GM21825 (cell line): Measurements from ENCODE around the gene CELSR1.

Experiments
- ATAC-seq: cut with Tn5 transposase; IDR thresholded peaks from one replicate; pipeline ENCODE4 v1.9.1; 2021; ENCODE audit warnings: mild to moderate bottlenecking, moderate library complexity; ENCODE audit not compliant: unreplicated experiment

The CELSR1 gene

DNA sequence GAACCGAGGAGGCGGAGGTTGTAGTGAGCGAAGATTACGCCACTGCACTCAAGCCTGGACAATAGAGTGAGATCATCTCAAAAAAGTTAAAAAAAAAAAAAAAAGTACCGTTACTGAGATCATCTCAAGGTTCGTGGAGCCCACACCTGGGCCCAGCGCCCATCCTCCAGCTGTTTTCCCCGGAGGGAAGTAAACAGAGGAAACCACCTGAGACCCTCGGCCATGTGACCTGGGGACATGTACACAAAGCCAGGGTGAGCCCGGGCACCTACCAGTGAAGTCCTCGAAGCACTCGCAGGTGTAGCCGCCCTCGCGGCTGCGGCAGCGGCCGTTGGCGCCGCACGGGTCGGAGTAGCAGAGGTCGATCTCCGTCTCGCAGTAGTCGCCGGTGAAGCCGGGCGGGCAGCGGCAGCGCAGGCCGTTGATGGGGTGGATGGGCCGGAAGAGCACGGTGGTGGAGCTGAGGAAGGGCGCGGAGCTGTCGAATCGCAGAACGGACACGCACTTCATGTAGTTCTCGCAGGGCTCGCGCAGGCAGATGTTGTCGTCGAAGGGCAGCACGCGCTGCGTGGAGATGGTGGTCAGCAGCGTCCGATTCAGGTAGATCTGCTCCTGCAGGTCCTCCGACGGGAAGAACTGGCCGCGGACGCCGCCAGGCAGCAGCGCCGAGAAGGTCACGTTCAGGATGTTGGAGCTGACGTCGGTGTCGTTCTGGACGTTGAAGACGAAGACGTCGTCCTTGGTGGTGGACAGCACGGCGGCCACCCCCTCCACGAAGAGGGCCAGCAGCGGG is 73.8 kb downstream of the CELSR1 start:
- ATAC-seq = no peak

DNA sequence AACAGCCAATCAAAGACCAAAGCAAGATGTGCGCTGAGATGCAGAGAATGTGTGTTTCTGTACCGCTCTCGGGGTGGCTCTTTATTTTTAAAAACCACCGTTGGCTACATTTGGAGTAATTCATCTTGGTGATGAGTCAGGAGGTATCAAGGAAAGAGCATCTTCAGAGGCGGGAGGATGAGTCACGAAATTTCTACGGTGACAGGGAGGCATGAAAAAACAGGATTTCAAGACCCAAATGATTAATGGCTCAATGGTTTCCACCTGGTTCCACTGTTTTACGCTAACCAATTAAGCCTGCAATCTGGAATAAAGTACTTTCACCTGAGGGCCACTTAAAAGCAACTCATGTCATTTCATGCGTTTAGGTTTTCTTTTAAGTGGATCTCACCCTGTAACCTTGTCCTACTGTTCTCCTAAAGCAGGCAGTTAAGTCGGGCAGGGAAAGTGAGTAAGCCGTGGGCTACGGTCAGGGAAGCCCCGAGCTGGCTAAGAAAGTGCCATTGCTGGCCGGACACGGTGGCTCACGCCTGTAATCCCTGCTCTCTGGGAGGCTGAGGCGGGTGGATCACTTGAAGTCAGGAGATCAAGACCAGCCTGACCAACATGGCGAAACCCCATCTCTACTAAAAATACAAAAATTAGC is 74.6 kb downstream of the CELSR1 start:
- ATAC-seq = no peak

DNA sequence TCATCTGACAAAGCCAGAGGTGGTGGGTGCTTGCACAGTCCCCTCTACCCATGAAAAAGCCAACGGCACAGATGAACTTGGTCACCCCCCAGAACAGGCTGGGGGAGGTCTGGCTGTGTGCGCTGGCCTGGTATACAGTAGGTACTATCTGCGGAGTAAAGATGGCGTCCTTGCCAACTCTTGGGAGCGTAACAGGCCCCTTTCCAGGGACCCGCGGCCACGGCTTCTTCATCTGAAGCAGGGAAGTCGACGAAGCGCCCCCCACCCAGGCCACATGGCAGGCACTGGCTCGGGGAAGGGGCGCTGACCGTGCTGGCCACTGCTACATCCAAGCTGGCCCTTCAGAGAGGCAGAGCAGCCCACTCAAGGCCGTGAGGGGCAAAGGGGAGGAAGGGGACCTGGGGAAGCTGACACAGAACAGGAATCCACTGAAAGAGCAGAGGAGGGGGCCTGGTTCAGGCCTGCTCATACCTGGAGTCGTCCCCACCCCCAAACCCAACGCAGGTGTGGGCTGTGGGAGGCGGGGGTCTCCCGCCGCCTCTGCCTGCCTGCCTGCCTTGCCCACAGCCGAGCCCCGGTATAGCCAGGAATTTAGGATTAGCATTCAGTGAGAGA is 75.7 kb downstream of the CELSR1 start:
- no peak for ATAC-seq

DNA sequence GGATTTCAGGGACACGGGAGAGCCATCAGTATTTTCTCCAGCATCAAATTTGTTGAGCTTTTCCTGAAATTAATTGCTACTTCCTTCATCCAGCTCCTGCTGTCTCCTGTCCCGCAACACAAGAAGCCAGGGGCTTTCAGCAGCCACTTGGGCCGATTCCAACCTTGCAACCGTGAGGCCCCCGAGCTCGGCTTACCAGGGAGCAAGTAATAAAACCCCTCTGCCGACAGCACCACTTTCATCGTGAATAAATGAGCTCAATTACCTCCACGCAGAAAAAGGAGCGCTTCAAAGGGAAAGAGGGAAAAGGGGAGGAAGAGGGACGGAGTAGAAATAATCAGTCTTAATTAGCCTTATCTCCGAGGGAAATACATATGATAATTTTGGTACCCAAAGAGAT is 76.6 kb downstream of the CELSR1 start:
- no peak for ATAC-seq

DNA sequence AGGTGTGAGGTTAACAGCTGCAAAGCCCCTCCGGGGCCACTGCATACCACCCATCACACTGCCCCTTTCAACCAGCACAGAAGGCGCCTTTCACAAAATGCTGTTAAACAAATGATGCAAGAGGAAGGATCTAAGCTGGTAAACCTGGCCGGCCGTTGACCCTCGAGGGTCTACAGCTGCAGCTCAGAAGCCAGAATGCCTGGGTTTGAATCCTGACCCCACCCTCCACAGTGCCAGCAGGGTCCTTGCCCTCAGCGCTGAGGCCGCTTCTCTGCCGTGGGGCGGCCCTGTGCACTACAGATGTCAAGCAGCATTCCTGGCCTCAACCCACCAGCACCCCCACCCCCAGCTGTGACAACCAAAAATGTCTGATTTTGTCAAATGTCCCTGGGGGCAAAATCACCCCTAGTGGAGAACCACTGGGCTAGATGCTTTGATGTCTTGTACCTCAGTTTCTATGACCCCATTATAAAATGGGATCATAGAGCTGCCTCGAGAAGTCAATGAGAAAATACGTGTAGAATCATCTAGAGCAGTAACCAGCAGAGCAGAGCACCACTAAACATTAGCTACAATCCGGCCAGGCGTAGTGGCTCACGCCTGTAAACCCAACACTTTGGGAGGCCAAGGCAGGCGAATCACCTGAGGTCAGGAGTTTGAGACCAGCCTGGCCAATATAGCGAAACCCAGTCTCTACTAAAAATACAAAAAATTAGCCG is 77.9 kb downstream of the CELSR1 start:
- no peak for ATAC-seq

DNA sequence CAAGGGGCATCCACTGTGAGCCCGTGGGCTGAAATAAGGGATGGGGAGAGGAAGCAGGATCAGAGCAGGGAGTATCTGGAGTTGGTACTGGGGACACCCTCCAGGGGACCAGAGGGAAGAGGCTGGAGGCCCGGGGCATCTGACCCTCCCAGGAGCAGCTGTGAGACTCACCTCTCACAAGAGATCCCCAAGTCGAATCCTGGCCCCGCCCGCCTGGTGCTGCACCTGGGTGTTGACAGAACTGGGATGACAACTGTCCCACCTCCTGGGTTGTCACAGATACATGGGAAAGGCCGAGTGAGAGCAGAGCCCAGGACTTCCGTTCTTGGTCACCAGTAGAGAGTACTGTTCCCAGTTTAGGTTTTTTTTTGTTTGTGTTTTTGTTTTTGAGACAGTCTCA is 78.9 kb downstream of the CELSR1 start:
- ATAC-seq = no peak

DNA sequence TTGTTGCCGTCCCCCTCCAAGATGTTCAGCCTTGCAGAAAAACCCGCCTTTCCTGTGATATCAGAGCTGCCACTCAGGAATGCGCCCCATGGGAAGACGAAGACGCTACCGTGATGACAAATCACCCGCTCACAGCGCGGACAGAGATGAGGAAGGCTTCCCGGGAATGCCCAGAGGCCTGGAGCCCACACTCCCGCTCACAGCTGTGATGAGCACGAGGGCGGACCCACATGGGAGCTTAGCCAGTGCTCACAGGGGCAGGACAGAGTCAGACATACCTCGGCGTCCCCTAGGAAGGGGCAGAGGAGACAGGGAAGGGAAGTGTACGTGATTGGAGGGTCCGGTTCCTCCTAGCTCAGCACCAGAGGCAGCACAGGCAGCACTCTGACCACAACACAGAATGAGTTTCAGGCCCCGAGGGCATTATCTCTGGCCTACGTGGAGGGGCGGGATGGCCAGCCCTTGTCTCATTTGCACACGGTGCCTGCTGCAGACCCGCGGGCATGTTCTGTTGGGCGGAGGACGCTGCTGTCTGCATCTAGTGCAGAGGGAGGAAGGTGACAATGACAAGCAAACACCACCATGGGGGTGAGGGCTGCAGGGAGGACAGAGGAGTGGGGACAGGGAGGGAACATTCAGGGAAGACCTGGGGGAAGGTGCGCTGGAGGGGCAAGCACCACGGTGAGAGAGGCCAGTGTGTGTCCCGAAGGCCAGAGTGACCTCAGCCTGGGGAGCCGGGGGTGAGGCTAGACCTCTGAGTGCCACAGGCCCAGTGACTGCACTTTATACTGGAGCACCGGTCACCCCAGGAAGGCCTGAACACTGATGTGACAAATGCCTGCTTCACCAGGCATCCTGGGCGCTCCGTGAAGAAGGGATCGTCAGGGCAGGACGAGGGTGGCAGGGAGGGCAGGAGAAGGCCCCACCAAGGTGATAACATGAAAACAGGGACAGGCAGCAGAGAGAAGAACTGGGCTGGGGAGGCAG is 79.6 kb downstream of the CELSR1 start:
- ATAC-seq = no peak

DNA sequence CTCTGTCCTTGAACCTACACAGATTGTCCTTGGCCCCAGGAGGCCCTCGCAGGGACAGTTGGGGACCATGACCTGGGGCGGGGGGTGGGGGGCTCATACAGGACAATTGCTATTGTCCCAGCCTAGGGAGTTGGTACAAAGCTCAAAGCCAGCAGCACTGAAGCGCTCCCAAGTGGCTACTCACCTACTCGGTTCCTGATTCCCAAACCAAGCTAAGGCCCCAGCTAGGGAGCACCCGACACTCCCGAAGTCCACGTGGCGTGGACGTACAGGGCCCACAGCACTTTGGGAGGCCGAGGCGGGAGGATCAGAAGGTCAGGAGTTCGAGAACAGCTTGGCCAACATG is 80.6 kb downstream of the CELSR1 start:
- no peak for ATAC-seq

DNA sequence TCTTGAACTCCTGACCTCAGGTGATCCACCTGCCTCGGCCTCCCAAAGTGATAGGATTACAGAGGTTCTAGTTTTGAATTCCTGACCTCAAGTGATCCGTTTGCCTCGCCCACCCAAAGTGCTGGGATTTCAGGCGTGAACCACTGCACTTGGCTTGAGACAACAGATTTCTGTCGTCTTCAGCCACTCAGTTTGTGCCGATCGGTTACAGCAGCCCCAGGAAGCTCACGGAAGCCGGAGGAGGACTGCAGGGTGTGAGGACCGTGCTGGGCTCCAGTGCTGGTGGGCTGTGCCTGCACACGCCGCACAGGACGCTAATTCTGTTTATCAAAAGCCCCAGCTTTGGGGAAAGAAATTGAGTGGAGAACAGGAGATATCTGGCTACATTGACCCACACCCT is 82.0 kb downstream of the CELSR1 start:
- ATAC-seq = no peak

DNA sequence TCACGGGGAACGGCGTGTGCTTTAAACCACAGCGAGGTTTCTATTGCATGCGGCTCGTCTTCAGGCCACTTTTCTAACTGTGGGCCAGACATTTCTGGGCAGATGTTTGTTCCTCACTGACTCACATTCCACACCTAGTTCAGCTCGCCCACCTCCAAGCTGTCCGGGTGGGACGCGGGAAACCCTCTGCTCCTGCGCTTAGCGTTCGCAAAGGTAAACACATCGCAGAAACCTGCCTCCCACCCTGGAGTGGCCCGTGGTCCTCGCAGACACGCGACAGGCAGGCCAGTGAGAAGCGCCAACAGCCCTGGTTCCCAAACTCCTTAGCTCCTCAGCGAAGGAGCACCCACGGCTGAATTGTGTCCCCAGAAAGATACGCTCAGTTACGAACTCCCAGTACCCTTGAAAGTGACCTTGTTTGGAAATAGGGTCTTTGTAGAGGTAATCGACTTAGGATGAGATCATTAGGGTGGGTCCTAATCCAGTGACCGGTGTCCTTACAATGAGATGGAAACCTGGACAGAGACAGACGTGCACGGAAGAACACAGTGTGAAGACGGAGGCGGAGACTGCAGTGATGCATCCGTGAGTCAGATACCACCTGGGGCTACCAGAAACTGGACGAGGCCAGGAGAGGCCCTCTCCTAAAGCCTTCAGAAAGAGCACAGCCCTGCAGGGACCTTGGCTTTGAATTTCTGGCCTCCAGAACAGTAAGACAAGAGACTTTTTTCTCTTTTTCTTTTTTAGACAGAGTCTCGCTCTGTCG is 82.7 kb downstream of the CELSR1 start:
- ATAC-seq = no peak

DNA sequence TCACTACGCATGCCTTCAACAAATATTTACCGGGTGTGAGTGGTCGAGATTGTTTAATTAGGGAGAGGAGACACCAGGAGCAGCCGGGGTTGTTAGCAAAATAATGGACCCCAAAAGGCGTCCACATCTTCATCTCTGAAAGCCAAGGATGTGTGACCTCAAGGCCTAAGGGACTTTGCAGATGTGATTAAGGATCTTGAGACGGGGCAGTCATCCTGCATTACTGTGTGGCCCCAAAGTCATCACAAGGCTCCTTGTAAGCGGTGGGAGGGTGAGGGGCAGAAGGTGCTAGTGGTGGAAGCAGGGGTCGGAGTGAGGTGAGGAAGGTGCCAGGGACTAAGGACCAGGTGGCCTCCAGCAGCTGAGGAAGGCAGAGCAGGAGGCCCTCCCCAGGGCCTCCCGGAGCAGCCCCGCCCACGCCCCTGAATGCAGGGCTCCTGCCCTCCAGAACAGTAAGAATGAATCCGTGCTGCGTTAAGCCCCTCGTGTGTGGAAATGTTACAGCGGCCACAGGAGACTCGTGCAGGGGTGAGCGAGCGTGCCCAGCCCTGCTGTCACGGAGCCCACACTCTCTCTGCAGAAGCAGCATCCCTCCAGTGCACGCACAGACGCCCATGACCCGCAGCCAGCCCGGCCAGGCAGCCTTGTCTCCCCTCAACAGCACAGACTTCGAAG is 83.5 kb downstream of the CELSR1 start:
- ATAC-seq = no peak

DNA sequence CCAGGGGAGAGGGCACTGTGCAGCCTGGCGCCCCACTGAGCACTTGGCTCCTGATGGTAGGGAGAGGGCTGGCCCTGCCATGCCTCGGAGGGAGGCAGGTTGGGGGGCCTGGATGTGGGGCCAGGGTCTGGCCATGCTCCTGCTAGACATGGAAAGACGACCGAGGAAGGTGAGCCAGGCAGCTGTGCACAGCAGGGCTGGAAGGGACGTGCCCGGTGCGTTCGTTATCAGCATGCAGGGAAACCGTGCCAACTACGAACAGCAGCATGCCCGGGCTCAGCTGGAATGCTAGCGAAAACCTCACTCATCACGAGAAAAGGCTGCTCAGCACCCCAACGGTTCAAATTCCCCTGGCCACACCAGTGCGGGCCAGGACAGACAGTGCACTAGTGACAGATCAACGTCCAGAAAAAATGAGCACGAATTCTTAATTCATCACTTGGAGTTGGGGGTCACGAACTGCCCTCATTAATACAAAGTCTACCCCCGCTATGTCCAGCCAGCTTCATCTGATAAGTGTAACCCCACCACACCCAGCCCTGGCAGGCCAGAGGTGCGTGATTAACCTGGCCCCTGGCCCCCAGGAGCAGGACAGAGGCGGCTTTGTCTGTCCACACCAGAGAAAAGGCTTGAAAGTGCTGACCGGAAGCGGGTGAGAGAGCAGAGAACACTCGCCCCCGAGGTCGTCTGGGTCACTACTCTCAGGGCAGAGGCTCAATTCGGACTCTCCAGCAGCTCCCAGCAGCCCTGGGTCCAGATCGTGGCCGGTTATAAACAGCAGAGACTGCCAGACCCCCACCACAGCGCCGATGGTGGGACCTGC is 84.2 kb downstream of the CELSR1 start:
- no peak for ATAC-seq

DNA sequence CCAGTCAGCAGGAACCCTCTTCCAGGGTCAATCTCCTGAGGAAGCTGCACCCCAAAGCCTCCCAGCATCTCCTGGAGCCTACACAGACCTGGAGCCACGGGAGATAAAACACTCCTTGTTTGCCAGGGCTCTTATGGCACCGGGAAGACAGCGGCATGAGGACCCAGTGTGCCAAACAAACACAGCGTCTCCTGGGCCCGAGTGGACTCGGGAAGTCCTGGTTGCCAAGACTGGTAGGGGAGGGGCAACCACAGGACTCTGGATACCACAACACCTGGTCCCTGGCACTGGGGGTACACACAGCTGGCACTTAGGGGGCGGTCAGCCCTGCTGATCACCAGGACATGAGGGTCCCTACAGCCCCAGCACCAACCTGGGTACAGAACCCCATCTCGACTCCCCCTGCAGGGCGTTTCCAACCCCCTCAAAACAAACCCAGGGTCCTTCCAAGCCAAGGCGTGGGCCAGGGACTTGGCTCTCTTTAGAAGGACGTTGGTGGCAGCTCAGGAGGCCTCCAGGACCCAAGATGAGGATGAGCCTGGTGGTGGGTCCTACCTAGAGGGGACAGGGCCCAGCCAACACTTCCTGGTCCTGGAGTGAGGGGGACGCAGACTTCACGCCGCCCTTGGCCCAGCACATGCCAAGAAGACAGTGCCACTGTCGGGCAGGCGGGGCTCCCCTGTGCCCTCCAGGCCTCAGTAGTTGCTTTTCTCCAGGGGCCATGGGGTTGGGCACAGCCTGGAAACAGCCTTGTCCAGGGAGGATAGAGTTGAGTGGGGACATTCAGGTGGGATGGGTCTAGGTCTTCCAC is 85.0 kb downstream of the CELSR1 start:
- no peak for ATAC-seq

DNA sequence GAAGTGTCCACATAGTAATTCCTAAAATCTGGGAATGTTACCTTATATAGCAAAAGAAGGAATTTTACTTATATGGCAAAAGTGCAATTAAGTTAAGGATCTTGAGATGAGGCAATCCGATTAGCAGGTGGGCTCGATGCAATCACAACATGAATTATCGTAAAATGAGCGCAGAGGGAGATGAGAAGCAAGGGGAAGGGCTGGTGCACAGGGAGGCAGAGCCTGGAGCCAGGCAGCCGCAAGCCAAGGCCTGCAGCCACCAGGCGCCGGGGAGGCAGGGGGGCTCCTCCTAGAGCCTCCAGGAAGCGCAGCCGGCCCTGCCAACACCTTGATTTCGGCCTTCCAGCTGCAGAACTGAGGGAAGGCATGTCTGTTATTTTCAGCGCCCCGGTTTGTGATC is 85.7 kb downstream of the CELSR1 start:
- no peak for ATAC-seq

DNA sequence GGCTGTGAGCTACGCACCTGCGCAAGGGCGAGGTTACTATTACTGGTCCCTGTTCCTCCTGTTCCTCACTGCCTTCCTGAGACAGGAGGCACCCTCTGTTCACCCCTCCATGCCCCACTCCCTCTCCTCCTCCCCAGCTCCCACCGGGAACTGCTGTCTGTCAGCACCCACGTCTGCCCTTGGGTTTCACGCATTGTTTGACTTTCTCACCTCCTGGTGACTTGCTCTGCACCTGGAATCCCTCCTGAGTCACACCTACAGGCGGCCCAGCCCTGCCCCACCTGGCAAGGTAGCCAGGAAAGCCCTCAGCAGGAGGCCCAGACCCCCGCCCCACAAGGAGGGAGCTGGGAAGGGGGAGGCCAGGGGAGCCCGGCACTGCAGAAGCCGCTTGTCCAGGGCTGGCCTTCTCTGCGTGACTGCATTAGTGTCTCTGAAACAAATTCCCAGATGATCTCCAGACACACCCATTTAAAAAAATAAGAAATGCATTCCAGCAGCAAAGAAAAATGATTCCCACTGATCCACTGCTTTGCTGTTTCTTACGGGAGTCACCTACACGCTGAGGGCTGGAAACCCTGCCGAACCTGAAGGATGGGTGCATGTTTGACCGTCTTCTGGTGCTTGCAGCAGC is 86.4 kb downstream of the CELSR1 start:
- no peak for ATAC-seq

DNA sequence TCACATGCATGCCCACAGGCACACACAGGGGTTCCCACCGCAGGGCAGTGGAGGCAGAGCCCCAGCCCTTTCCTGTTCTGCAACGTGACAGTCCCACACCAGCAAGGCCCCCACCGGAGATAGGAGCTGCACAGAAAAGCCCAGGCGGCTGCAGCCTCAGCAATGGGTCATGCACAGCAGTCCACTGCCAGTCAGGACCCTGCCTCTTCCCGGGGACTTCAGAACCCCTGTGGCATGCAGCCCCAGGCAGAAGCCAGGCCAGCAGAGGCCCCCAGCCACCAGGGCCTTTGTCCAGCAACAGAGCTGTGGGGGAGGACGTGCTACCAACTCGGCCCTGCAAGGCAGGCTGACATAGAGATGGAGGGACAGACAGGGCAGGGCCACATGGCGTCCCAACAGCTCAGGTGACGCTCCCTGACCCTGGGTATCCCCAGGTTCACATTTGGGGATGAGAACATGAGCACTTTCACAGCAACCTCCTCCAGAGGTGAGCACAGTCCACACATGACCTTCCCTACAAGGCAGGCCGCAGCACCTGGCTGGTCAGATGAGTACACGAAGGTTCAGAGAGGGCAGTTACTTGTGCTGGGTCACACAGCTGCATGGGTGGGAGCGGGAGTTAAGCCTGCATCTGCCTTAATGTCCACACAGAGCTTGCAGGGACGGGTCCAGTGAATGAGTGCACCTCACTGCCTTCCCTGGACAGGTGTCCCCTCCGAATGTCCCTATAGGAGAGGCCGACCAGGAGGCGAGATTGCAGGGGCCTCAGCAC is 87.3 kb downstream of the CELSR1 start:
- ATAC-seq = no peak
